Kidney (tissue), 14 donors: ENCODE results near the gene SLIT1. TPM values are rescaled to one million over a fixed set of nuclear protein-coding genes. Genes with fewer than 3 reads are reported as not detected.

Experiments used
- DNase-seq, 5 donors: peaks; one replicate each; pipeline ENCODE4 v3.0.0-alpha.2; 2013 to 2020
- FAIRE-seq: peaks from 2 replicates; lab custom pipeline; 2012; peaks lifted over from hg19 to GRCh38; lab: Jason Lieb, UNC
- H3K27ac ChIP-seq, 2 donors: one replicate each; pipeline ENCODE4 v1.7.0; 2013; ENCODE audit warnings: low read depth in 2 of 2, low read length in 2 of 2, inconsistent platforms in 1 of 2
- H3K27me3 ChIP-seq: one replicate; pipeline ENCODE4 v1.7.1; 2013; ENCODE audit warnings: low read length, inconsistent platforms; ENCODE audit not compliant: control insufficient read depth, insufficient read depth
- H3K36me3 ChIP-seq, 3 donors: one replicate each; pipeline versions ENCODE4 v1.7.0 to v1.7.1; 2013; ENCODE audit warnings: low read length in 3 of 3, control low read depth in 1 of 3, inconsistent platforms in 1 of 3; ENCODE audit not compliant: insufficient read depth in 3 of 3, control insufficient read depth in 2 of 3
- H3K4me1 ChIP-seq, 3 donors: one replicate each; pipeline versions ENCODE4 v1.7.0 to v1.7.1; 2013; ENCODE audit warnings: low read length in 3 of 3, inconsistent platforms in 1 of 3, low read depth in 1 of 3; ENCODE audit not compliant: control insufficient read depth in 2 of 3, insufficient read depth in 2 of 3
- H3K4me3 ChIP-seq, 3 donors: one replicate each; pipeline versions ENCODE4 v1.7.0 to v1.8.1; 2013; ENCODE audit warnings: low read length in 3 of 3, control low read depth in 1 of 3, inconsistent platforms in 1 of 3
- H3K9ac ChIP-seq, 3 donors: one replicate each; pipeline versions ENCODE4 v1.7.0 to v1.7.1; 2013; ENCODE audit warnings: low read length in 3 of 3, control low read depth in 1 of 3, inconsistent platforms in 1 of 3
- H3K9me3 ChIP-seq, 3 donors: one replicate each; pipeline versions ENCODE4 v1.7.0 to v1.7.1; 2013; ENCODE audit warnings: low read length in 3 of 3, control low read depth in 1 of 3, inconsistent platforms in 1 of 3; ENCODE audit not compliant: control insufficient read depth in 2 of 3, insufficient read depth in 1 of 3
- intact Hi-C: fragments of 100-400 bp; cut with DNase I; formaldehyde crosslinking; loops from one replicate; pipeline ENCODE4 v1.11.1; 2022
- polyA plus RNA-seq: library from polyadenylated mRNA; stranded (reverse); fragments of 350-450 nt; fragmentation: Illumina TruSeq; extraction: RNeasy Lipid Tissue Mini Kit (QIAGEN cat#74804); gene quantifications from one replicate; pipeline ENCODE4 v1.2.3, GENCODE V29; 2014; ENCODE audit warnings: low read depth, low replicate concordance; ENCODE audit not compliant: insufficient read depth
- total RNA-seq: library from RNA; stranded (reverse); fragmentation: NEBNext Ultra II Directional; extraction: Animal tissue kit (Norgen Biotek cat#: 25700); gene quantifications from one replicate; pipeline ENCODE4 v1.2.1, GENCODE V29; 2021
- TF ChIP-seq, protein P1 (sequence below): IDR thresholded peaks from 3 replicates; pipeline ENCODE4 v1.5.1; 2012; ENCODE audit warnings: mild to moderate bottlenecking, moderate library complexity, borderline replicate concordance; ENCODE audit not compliant: insufficient read depth; ENCODE audit errors: extremely low read depth
- donor health status: control.
- donor health status: control.
- donor health status: control.
- donor health status: control.
- donor health status: control.
- donor health status: DM: yes; HTN: yes; CAD: no.
- donor health status: Normal renal cell carcinoma (clear cell type).

Gene SLIT1
- total and polyA plus RNA-seq, 2 donors from 2014 or later, result 0.06 to 0.35 TPM

DNA sequence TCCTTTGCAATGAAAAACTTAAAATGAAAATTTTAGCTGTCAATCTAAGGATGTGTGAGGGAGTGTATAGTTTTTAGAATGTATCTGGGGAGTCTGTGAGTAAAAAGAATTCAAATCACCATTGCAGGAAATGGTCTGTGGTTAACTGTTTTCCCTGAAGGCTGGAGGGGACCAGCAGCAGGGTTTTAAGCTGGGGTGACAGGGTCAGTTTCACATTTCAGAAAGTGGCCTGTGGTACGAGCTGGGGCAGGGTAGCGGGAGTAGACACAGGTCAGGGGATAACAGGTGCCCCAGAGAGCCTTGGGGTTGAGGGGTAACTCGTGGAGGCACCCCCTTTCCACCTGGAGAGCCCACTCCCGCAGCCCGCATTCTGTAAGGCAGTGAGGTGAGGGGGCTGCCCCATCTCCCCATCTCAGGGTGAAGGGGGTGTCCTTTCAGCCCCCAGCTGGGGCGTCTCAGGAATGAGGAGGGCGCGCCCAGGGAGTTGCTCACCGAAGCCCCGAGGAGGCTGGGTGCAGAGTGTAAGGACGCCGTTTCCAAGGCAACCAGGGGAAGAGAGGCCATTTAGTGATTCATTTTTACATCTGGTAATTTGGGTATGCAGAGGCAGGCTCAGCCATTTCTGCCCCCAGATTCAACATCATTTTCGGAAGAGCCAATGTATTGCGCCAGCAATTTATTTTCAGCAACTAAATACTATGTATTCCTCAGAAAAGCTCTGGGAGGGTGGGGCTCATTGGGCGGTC, 168.9 kb downstream of the SLIT1 start:
- no peaks in the 10 kb centered on the region for H3K27me3 ChIP-seq
- H3K9me3 ChIP-seq, result no peaks in the 10 kb centered on the region
- TF ChIP-seq, protein P1, sequence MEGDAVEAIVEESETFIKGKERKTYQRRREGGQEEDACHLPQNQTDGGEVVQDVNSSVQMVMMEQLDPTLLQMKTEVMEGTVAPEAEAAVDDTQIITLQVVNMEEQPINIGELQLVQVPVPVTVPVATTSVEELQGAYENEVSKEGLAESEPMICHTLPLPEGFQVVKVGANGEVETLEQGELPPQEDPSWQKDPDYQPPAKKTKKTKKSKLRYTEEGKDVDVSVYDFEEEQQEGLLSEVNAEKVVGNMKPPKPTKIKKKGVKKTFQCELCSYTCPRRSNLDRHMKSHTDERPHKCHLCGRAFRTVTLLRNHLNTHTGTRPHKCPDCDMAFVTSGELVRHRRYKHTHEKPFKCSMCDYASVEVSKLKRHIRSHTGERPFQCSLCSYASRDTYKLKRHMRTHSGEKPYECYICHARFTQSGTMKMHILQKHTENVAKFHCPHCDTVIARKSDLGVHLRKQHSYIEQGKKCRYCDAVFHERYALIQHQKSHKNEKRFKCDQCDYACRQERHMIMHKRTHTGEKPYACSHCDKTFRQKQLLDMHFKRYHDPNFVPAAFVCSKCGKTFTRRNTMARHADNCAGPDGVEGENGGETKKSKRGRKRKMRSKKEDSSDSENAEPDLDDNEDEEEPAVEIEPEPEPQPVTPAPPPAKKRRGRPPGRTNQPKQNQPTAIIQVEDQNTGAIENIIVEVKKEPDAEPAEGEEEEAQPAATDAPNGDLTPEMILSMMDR, result no peak
- H3K9ac ChIP-seq, result no peak overlapping the region
- H3K36me3 ChIP-seq, result no peaks in the 10 kb centered on the region
- DNase-seq, result no peak
- FAIRE-seq, result no peak
- no peak overlapping the region for H3K4me3 ChIP-seq
- no peak overlapping the region for H3K27ac ChIP-seq
- intact Hi-C loops, result no loop called here
- peaks cover 0 to 4% (median 0%) of the 10 kb centered on the region in 3 donors for H3K4me1 ChIP-seq

DNA sequence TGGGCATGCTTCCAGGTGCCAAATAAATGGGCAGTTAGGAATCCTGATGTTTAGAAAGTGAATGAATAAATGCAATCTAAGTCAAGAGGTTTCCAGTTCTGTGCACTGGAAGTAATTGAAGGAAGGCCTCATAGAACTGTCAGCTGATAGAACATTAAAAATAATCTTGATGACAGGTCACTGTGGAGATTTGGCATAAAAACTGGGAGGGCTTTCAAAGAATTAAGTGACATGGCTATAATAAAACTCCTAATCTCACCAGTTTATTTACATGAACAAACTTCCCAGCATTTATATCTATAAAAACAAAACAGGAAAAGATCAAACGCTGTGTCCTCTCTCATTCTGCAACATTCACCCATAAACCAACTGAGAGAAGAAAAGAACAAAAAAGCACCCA, 170.5 kb downstream of the SLIT1 start:
- FAIRE-seq (no peak), DNase-seq (no peak)
- Histone ChIP-seq H3K4me3 (no peak overlapping the region), H3K27ac (no peak overlapping the region), H3K36me3 (no peaks in the 10 kb centered on the region), H3K4me1 (no peaks in the 10 kb centered on the region), H3K9me3 (no peaks in the 10 kb centered on the region), H3K27me3 (no peaks in the 10 kb centered on the region), H3K9ac (no peak overlapping the region)
- TF ChIP-seq, protein P1, result no peak
- intact Hi-C loops, result no loop called here

DNA sequence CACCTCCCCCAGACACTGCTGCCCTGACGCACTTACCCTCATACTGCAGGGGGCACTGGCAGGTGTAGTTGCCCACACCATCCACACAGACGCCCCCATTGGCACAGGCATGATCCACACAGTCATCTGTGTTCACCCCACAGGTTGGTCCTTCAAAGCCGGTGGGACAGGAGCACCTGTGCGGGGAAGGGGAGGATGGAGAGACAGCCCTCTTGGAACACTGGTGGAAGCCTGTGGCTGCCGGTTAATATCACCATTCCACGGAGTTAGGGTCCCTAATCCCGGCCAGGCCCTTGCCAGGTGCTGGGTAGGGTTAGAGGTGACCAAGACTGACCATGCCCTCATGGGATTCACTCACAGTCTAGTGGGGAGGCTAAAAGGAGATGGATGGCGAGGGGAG, 171.8 kb downstream of the SLIT1 start:
- TF ChIP-seq, protein P1, result no peak
- Histone ChIP-seq H3K4me3 (no peak overlapping the region), H3K36me3 (no peaks in the 10 kb centered on the region), H3K9ac (no peak overlapping the region), H3K27ac (no peak overlapping the region), H3K27me3 (no peaks in the 10 kb centered on the region), H3K4me1 (no peaks in the 10 kb centered on the region), H3K9me3 (no peaks in the 10 kb centered on the region)
- peak in 1 of 5 donors; percentile 37 for DNase-seq
- no peak for FAIRE-seq
- intact Hi-C loops, result no loop called here
